Body of pancreas (tissue), 4 donors: Measurements from ENCODE around the gene DPEP1.

Source experiments
- POLR2A ChIP-seq, 3 donors: fragments of 450-650 bp; IDR thresholded peaks; one replicate each; pipeline ENCODE4 v1.6.1; 2016; ENCODE audit warnings: antibody characterized with exemption in 3 of 3, mild to moderate bottlenecking in 2 of 3
- TF ChIP-seq, protein P1 (sequence below), 7 experiments: fragments of 450-650 bp in 4 of 7; fragments of 200-600 bp in 3 of 7; sonication (generic) in 3 of 7; IDR thresholded peaks; one replicate each; pipeline ENCODE4 v1.5.1; 2016 to 2019; ENCODE audit warnings: antibody characterized with exemption in 7 of 7

GRCh38 chr16:89642574-89642973, 29.1 kb downstream of the DPEP1 start:
- TF ChIP-seq, protein P1, sequence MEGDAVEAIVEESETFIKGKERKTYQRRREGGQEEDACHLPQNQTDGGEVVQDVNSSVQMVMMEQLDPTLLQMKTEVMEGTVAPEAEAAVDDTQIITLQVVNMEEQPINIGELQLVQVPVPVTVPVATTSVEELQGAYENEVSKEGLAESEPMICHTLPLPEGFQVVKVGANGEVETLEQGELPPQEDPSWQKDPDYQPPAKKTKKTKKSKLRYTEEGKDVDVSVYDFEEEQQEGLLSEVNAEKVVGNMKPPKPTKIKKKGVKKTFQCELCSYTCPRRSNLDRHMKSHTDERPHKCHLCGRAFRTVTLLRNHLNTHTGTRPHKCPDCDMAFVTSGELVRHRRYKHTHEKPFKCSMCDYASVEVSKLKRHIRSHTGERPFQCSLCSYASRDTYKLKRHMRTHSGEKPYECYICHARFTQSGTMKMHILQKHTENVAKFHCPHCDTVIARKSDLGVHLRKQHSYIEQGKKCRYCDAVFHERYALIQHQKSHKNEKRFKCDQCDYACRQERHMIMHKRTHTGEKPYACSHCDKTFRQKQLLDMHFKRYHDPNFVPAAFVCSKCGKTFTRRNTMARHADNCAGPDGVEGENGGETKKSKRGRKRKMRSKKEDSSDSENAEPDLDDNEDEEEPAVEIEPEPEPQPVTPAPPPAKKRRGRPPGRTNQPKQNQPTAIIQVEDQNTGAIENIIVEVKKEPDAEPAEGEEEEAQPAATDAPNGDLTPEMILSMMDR (IDR thresholded peaks at IDR 0.05), result no peak
- TF ChIP-seq POLR2A (IDR thresholded peaks at IDR 0.05), result no peak
